Measurements from ENCODE around the gene CLEC16A.

The CLEC16A gene

DNA sequence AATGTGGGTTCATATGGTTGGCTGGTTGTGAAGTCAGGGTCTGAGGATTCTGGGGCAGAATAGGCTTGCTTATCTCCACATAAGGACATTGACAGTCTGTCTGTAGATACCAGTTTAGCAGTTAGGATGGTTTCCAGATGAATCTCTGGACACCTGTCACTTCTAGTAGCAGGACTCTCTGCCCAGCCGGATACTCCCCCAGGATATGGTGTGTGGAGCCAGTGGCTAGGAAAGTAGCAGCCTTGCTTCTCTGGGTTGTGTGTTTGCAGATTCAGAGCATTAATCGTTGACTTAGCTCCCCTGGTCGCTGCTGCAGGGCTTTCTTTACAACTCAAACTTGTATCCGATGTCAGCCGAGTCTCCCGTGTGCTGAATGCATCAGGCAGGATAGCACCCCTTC, 45.2 kb downstream of the CLEC16A start:
- DNase-seq (ENCODE audit: low read depth in 3 of 3), result no peak

DNA sequence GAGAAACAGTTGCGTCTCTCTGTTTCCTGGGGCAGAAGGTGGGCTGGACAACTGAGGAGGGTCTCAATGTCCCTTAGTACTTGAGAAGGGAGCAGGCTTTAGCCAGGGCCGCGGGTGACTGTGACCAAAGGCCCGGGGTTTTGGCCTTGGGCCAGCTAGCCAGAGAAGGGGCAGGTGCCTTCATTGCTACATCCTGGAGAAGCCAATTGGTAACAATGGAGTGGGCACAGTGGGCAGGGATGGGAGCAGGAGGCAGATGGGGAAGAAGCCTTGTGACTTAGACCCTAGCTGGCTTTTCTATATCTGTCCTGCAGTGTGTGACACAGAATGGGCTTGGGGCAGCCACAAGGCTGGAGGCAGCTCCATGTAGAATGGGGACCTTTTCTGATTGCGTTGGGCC, 46.0 kb downstream of the CLEC16A start:
- no peak for DNase-seq (ENCODE audit: low read depth in 3 of 3)

- DNase-seq (ENCODE audit: low read depth in 3 of 3), result no peak
These were observed 47.7 kb downstream of the CLEC16A start for GRCh38 chr16:10992112-10992511.

GRCh38 chr16:10992797-10993196, 48.4 kb downstream of the CLEC16A start:
- peak in 1 of 3 experiments; percentile 53 for DNase-seq (ENCODE audit: low read depth in 3 of 3)

DNA sequence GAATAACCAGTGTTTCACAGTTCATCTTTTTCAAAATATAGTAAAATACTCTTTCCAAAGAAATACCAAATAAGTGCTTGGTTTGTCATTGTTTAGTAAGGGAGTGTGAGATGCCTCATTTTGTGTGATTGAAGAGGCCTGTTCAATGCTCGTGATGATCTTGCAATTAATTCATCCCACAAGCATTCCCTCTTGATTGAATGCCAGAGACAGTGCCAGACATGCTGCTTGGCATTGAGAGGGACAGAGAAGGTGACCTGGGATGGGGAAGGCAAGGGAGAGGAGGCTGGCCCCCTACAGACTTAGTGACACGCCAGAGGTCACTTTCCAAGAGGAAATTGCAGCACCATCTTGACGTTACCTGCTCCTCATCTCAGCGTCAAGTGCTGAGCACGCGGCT, 49.3 kb downstream of the CLEC16A start:
- DNase-seq (ENCODE audit: low read depth in 3 of 3), result no peak

DNA sequence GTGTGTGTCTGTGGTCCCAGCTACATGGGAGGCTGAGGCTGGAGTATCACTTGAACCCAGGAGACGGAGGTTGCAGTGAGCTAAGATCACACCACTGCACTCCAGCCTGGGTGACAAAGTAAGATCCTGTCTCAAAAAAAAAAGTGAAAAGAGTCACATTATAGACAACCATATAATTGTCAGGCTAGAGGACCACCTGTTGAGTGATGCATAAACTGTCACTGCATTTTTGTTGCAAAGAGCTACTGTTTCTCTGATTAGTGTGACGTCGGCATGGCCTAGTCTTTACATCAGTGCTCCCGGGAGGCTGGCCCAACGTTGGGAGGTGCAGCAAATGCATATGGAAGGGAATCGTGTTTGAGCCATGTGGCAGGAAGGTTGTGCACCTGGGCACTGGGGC, 50.2 kb downstream of the CLEC16A start:
- DNase-seq (ENCODE audit: low read depth in 3 of 3), result no peak

- no peak for DNase-seq (ENCODE audit: low read depth in 3 of 3)
These were observed 51.2 kb downstream of the CLEC16A start for GRCh38 chr16:10995565-10995964.

DNA sequence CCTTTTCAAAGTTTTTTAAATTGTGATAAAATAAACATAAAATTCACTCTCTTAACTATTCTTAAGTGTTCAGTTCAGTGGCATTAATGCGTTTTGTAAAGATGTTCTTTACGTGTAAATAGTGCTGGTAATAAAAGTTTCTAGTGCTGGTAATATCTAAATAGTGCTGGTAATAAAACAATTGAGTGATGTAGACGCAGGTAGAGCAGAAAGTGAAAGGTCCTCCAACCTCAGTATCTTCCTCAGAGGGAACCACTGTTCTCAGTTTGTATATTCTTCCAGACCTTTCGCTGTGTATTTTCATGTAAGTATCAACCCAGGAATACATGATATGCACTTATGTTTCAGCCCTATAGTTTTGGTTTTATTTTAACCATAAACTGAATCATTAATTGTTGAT, 53.1 kb downstream of the CLEC16A start:
- no peak for DNase-seq (ENCODE audit: low read depth in 3 of 3)

- DNase-seq (ENCODE audit: low read depth in 3 of 3), result no peak
These were observed 54.9 kb downstream of the CLEC16A start for GRCh38 chr16:10999300-10999699.

GRCh38 chr16:11001611-11002010, 57.2 kb downstream of the CLEC16A start:
- DNase-seq (ENCODE audit: low read depth in 3 of 3), result no peak

- no peak for DNase-seq (ENCODE audit: low read depth in 3 of 3)
These were observed 58.8 kb downstream of the CLEC16A start for GRCh38 chr16:11003141-11003540.

DNA sequence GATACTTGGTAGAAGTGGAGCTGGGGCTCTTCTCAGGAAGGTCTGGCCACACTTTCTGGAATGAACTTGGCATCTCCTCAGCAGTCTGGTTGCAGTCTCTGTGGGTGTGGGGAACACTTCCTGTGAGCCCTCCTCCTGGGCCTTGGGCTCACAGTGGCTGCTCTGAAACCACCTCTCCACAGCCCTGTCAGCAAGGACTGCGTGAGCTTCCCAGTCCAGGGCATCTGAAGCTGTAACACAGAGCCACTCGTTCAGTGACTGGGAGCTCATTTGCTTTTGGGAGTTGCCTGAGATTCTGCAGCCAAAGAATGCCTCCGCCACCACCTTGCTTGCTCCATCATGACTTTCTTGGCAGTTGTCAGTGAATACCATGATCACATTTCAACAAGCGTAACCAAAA, 60.0 kb downstream of the CLEC16A start:
- DNase-seq (ENCODE audit: low read depth in 3 of 3), result no peak

GRCh38 chr16:11004973-11005610, 60.7 kb downstream of the CLEC16A start:
- no peak for DNase-seq (ENCODE audit: low read depth in 3 of 3)

GRCh38 chr16:11005611-11005975, 61.2 kb downstream of the CLEC16A start:
- DNase-seq (ENCODE audit: low read depth in 3 of 3), result no peak

DNA sequence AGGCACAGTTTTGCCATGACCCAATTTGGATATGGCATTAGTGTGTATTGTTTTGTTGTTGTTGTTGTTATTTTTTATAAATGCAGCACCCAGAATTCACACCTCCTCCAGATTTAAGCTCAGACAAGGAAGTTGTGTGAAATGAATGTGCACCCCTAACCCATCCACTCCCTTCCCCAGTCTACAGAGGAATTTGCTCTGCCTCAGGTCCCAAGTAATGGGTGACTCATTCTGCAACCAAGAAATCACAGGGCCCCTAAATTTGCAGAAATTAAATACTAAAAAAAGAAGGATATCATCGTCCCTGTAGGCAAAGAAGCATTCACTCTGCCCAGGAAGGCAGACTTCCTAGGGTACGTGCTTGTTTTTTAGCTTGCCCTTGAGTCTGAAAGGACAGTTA, 62.3 kb downstream of the CLEC16A start:
- DNase-seq (ENCODE audit: low read depth in 3 of 3), result no peak

DNA sequence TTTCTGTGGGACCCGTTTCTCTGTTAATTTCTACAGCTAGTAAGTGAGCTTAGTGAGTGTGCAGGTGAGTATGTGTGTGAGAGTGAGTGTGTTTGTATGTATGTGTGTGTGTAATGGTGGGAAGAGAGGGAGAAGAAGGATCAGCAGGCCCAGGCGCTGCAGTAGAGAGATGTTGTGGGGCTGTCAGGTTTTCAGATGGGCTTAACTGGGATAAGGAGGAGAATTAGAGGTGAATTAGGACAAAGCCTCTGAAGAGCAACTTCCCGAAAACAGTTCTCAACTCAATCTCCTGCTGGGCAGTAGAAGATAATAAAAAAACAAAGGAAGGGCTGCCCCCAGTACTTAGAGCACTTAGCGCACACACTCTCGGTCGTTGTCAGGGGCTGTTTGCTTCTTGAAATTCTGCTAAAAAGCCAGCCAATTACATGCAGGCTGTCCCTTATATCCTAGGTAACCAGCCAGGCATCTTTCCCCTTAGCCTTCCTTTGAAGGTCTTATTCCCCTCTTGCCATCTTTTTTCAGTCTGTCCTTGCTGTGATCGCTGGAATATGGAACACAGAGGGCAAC, 63.4 kb downstream of the CLEC16A start:
- DNase-seq (ENCODE audit: low read depth in 3 of 3), result no peak

- DNase-seq (ENCODE audit: low read depth in 3 of 3), result no peak
These were observed 64.8 kb downstream of the CLEC16A start for GRCh38 chr16:11009027-11009755.

DNA sequence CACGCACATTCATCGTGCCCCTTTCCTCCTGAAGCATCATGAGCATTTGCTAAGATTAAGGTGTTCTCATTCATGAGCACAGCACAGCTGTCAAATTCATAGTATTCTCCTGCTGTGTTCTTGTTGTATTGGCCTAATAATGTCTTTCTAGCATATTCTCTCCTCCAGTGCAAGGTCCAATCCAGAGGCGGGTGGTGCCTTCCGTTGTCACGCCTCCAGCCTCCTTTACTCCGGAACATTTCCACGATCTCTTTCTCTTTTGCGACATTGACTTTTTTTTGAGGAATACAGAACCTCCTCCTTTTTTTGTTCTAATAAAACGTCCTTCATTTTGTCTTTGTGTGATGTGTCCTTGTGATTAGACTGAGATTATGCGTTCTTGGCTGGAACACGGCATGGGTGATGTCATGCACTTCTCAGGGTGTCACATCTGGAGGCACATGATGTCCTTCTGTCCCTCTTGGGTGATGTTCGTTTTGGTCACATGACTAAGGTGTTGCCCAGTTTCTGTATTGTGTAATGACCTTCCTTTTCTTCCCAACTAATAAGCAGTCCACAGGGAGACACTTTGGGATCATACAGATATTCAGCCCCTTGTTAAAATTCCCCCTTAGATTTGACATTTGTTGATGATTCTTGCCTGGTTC, 66.3 kb downstream of the CLEC16A start:
- no peak for DNase-seq (ENCODE audit: low read depth in 3 of 3)

GRCh38 chr16:11011326-11011725, 67.0 kb downstream of the CLEC16A start:
- DNase-seq (ENCODE audit: low read depth in 3 of 3), result no peak

DNA sequence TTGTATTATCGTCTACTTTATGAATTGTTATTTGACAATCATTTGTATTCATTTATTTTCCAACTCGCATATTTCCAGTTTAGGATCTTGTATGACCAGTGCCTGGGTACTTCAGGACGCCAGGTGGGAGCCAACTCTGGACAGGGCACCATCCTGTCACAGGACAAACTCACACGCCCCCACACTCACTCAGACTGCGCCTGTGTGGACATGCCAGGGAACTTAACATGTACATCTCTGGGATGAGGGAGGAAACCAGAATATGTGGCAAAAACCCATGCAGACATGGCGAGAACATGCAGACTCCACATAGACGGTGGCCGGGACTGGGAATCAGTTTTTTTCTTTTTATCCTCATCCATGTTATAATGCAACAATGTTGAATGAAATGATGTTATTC, 68.5 kb downstream of the CLEC16A start:
- no peak for DNase-seq (ENCODE audit: low read depth in 3 of 3)

- no peak for DNase-seq (ENCODE audit: low read depth in 3 of 3)
These were observed 69.8 kb downstream of the CLEC16A start for GRCh38 chr16:11014136-11014535.

DNA sequence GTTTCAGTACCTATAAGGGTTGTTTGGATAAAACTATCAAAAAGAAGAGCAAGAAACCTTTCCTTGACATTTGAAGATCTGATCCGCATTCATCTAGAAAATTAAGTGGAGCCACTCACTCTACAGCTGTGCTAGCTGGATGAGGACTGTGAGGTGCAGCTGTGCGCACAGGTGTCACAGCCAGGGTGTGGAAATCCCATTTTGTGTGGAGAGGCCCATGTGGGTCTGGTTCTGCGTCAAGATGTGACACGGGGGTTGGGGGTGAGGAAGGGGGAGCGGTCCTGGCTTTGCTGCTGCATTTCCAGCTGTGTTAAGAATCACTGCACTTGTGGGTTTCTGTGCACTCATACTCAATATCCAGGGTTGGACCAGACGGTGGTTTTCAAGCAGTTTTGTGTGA, 70.7 kb downstream of the CLEC16A start:
- no peak for DNase-seq (ENCODE audit: low read depth in 3 of 3)

DNA sequence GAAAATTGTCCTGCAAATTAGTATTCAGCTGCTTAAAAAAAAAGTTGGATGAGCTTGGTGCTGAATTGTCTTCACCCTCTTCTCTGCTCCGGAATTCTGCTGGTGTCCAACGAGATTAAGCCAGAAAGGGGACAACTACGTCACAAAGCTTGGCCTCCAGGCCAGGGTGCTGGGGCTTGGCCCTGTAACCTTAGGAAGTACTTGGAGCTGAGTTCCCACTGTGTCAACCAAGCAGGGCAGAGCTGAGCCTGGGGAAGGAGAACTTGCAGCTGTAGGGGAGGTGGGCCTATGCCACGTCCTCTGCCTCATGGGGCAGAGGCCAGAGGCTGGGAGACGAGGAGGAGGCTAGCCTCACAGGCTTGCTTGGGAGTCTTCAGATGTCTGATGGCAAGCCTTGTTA, 71.2 kb downstream of the CLEC16A start:
- DNase-seq (ENCODE audit: low read depth in 3 of 3), result no peak
